CD4-positive, alpha-beta T cell treated with Interleukin-15 for 4 hours (primary cell): ENCODE data around the gene RPS6KA5.
"Not testable (repeated sequence)": the region's sequence is repeated elsewhere in the genome, so short reads cannot be mapped to it uniquely, and the experiment has no call there.

Experiments
- DNase-seq: peaks from one replicate; pipeline ENCODE4 v3.0.0-alpha.2; 2020; ENCODE audit warnings: low spot score

The RPS6KA5 gene

GRCh38 chr14:90830931-90831701 is 229.3 kb downstream of the RPS6KA5 start:
- DNase-seq: no peak

DNA sequence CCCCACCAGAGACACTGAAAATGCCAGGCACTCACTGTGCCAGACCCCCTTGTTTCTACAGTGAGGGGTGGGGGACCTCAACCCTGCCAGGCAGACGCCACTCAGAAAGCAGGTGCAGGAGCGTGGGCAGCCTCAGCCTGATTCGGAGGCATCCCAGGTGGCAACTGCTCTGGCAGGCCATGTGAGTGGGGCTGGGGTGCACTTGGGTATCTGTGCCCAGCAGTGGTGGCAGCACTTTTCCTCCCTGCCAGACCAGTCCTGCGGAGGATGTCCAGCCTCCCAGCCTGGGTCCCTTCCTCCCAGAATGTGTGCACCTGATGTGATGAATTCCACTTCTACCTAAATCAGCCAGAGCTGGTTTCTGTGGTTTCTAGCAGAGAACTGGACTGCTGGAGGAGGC is 230.8 kb downstream of the RPS6KA5 start:
- no peak for DNase-seq

- peak; percentile 42 for DNase-seq
Measured at GRCh38 chr14:90828642-90829487, 231.6 kb downstream of the RPS6KA5 start.

GRCh38 chr14:90827919-90828610 is 232.4 kb downstream of the RPS6KA5 start:
- DNase-seq: peak; percentile 89

- DNase-seq: not testable (repeated sequence)
Measured at GRCh38 chr14:90823542-90823941, 236.9 kb downstream of the RPS6KA5 start.

DNA sequence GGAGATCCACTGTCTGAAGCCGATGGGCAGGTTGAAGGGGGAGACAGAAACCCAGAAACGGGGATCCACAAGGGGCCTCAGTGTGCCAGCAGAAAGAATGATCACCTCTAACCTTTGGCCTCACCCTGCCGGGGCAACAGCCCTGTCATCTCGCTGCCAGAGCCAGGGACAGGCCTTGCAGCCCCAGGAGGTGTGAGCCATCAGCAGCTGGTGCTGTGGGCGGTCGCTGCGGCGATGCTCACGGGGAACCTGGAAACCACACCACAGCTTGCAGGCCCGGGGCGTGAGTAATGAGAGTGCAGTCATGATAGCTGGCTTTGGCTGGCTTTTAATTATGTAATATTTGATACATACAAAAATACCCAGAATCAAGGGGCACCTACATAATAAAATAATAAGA is 239.5 kb downstream of the RPS6KA5 start:
- DNase-seq: peak; percentile 79

GRCh38 chr14:90819734-90820393 is 240.6 kb downstream of the RPS6KA5 start:
- DNase-seq: no peak

DNA sequence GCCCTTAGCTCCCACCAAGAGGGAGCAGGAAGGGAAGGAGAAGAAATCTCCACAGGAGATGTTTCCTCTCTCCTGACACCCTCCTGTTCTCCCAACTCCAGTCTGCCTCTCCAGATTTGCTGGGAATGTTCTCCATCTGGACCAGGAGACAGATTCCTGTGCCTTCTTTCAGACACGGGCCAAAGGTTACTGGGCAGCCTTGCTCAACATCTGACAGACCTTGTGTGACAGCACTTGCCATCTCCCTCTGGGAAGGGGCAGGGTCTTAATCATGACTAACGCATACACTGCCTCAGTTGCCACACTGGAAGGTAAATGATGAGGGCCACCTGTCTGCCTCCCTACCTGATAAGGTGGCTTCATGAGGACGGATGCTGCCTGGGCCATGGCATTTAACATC is 241.7 kb downstream of the RPS6KA5 start:
- DNase-seq: no peak

DNA sequence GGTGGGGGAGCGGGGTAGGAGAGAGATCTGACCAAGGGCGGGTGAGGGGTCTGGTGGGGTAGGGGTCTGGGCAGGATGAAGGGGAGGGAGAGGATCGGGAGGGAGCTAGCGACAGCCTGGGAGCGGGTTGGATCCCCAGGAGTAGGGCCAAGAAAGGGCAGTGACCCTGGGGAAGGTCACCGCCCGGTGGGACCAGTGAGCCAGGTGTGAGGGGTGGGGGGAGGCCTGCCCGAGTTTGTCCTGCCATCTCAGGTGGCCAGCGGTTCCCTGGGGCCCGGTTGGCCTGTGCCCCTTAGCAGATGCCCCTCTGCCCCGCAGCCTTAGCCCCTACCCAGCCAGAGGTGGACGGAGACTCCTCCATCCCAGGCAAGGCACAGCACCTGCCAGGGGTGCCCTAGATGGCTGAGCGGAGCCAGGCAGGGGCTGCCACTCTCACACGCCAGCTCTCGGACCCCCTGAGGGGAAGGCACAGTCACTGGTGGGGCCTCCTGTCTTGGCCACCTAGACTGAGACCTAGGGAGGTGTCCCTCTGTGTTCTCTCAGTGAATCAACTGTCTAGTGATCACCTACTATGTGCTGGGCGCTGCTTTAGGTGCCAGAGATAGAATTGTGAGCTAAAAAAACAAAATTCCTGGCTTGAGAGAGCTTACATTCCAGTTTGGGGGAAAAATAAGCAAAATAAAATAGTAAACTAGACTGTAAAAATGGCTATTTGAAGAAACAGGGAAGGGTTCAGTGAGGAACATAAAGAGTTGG is 243.6 kb downstream of the RPS6KA5 start:
- no peak for DNase-seq

GRCh38 chr14:90815822-90816662 is 244.4 kb downstream of the RPS6KA5 start, which contains the start of gene TTC7B:
TSS of gene TTC7B (minus strand) at chr14:90816430. CDS start at chr14:90816295, 135 bp downstream.
- DNase-seq: peak; percentile 14

DNA sequence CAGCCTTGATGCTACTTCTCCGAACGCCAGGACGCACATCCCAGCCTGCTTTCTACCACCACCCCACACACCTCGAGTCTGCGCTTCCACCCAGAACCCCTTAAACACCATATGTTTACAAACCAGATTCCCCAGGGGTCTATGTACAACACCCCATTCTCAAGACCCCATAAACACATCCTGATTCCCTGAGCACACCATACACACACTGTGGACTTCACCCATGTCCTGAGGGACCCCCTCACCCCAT is 244.9 kb downstream of the RPS6KA5 start:
- DNase-seq: no peak

DNA sequence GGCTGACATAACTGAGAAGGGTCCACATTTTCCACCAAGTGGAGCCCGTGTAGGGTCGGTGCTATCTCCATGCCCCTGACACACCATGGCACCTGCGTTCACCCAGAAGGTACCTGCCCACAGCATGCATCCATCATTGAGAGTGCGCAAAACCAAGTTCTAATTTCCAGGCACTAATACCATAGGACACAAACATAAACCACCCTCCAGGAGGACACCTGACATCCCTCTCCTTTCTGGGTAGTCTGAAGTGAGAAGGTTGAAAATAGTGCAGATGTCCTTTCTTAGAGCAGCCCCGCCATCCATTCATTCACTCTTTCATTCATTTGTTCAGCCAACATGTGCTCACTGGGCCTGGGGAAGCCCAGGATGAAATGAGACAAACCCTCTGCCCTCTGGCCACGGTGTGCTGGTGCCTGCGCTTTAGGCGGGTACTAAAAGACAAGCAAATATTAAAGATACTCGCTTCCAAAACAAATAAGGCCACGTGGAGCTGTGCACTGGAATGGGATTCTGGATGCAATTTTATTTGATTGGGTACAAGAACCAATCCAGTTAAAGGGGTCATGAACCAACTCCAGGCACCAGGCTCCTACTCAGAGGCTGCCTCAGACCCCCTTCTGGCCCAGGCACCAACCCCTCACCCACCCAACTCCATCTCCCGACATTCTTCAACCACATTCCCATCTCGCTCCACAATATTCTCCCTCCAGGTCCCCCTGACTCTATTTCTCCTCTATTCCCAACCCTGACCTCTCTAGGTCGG is 245.5 kb downstream of the RPS6KA5 start:
- no peak for DNase-seq

- no peak for DNase-seq
Measured at GRCh38 chr14:90813442-90813841, 247.0 kb downstream of the RPS6KA5 start.

DNA sequence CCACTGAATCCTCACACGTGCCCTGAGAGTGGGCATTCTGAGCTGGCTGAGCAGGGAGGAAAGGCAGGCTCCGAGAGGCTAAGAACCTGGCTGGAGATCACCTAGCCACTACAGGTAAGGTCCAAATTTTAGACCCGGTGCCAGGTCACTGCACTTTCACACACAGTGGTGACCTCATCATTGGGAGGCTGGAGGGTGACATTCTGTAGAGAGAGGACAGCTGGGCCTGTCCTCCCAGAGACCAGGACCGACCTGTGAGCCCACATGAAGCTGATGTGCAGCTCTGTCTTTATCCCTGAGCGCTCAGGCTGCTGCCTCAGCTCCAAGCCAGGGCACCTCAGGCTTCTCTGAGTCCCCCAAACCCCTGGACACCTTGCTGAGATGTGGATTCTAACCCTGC is 248.3 kb downstream of the RPS6KA5 start:
- DNase-seq: no peak

DNA sequence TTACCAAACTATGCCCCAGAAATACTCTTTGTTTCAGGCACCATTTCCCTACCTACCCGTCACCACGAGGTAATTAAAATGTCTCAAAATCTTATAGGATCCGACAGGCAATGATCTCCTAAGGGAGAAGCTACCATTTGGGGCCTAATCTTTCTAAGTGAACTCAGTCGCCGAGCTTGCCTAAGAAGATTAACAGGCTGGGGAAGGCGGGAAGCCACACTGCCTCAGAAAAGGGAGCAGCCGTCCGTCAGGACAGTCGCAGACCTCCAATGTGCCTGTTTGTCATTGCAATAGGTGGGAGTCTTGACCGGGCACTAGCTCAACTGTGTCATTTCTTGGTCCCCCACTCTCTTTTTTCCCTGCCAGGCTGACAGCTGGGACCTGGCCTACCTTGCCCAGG is 248.8 kb downstream of the RPS6KA5 start:
- no peak for DNase-seq

DNA sequence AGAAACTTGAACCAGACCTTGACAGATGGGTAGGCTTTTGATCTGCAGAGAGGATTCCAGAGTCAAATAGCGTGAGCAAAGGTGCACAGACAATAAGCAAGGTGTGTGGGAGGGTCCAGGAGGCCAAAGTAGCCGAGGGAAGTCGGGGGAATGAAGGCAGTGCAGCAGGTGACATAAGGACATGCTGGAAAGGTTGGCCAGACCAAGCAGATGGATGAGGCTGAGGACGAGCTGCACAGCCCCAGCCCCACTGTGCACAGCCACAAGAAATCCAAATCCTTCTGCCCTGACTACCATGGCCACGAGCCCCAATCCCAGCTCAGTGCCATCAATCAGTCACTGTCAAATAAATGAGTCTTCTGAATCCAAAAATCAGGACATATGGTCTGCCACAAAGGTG is 249.6 kb downstream of the RPS6KA5 start:
- DNase-seq: no peak

DNA sequence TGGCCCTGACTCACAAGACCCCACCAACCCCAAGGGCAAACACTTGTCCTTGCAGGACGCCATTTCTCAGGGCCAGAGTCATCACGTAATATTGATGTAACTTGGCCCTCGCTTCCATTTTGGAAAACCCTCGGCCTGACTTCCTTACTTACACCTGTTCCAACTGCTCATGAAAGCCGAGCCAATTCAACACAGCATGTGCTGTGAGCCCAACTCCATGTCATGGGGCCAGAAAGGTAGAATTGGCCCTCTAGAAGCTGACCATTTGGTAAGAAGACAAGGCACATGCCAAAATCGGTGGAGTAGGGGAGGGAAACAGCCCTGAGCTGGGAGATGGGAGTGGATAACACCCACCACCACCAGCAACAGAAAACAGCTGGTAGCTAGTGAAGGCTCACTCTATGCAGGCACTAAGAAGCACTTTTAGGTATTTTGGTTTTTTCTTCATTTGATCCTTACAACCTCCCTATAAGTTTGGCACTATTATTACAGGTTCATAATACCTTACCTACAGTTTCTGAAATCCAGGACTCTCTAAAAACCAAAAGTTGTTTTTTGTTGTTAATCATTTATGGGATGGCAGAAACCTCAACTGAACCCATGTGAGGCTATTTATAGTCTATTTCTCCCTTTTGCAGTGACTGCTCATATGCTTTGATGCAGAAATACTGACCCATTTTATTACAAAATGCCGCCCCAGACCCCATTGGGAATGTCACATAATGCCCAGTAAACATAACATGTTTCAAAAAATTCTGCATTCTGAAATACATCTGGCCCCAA is 250.7 kb downstream of the RPS6KA5 start:
- no peak for DNase-seq

GRCh38 chr14:90808759-90809529 is 251.5 kb downstream of the RPS6KA5 start:
- DNase-seq: no peak
